CD4-positive, alpha-beta T cell treated with Interleukin-6 at 100 ng/mL for 8 hours (primary cell): Measurements from ENCODE around the gene KIAA1958.
"Not testable (repeated sequence)": the region's sequence is repeated elsewhere in the genome, so short reads cannot be mapped to it uniquely, and the experiment has no call there.

Experiments used
- DNase-seq: peaks from one replicate; pipeline ENCODE4 v3.0.0-alpha.2; 2020; ENCODE audit warnings: mixed read lengths, low spot score

Gene KIAA1958

DNA sequence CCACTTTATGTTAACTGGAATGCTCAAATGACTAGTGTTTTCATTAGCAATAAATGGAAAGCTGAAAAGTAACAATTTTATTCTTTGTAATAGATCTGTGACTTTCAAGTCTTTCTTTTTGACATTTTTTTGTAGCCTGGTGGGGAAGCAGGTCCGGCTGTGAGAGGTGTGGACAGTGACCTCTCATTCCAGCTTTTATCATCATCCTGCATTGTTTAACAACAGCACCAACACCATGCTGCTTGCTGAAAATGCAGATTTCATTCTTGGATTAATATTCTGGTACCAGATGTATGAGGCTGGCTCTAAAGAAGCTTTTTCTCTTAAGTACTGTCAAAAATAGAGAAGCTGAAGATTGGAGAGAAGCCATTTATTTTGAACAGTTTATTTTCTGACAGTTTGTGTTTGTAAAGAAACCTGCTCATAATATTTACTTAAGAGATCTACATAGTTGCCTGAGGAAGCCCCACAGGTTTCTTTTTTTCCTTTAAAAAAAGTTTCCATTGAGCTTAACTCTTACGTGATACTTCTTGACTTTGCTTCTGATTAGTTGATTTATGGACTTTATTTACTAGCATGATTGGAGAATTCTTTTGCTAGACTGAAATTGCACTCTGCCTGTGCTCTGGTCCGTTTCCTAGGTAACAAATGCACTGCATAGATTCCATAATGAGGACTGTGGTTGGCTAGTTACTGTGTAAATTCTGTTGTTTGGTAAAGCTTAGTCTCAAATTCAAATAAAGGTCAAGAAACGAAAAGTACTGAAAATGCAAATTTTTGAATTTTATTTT is 3.4 kb downstream of the KIAA1958 start:
- DNase-seq, result no peak

DNA sequence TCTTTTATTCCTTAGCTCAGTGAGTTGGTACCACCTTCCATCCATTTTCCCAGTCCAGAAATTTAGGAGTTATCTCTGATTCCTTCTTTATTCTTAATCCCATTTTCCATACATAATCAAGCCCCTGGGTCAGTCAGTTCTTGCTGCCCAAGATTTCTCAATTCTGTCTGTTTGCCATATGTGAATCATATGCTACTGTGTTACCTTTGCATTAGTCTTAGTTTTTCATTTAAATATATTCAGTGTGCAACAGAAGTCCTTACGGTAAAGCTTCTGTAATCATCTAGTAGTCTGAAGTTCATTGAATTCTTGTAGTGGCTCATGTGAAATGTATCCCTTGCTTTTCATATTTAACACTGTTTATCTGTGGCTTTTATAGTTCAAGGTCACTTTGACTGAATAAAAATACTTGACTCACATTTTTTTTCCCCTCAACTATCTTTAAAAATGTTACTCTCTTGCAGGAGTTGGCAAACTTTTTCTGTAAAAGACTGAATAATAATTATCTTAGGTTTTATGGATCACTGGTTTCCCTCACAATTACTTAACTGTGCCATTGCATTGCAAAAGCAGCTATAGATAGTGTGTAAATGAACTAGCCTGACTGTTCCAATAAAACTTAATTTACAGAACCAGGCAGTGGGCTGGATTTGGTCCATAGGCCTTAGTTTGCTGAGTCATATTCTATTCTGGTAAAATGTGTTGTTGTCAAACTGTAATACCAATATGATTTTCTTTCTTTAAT is 6.9 kb downstream of the KIAA1958 start:
- DNase-seq, result no peak

DNA sequence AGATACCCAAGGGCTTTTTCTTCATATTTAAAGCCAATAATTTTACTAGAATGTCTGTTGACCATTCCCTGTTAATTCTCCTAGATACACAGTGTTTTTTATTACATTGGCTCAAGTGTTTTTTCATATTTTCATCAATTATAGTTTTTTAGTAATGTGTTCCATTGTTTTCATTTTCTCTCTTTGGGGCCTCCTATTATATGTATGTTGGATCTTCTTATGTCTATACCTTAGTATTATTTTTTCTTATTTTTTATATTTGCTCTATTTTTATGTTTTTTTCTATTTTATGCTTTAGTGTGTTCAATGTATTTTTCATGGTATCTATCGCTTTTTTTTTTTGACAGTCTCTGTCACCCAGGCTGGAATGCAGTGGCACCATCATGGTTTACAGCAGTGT is 7.5 kb downstream of the KIAA1958 start:
- no peak for DNase-seq

DNA sequence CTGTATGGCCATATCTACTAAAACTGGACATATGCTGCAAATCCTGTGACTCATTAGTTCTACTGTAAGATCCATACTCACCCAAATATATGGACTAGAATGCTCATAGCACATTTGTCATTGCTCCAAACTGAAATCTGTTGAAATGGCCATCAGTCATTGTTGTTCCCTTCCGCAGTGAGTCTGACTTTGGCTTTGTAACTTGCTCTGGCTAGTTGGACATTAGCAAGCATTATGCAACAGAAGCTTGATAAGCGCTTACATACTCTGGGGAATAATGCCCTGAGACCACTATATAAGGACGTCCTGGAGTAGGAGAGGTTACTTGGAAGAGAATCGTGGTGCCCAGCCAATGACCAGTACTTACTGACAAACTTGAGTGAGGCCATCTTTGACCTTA is 9.0 kb downstream of the KIAA1958 start:
- DNase-seq, result no peak

DNA sequence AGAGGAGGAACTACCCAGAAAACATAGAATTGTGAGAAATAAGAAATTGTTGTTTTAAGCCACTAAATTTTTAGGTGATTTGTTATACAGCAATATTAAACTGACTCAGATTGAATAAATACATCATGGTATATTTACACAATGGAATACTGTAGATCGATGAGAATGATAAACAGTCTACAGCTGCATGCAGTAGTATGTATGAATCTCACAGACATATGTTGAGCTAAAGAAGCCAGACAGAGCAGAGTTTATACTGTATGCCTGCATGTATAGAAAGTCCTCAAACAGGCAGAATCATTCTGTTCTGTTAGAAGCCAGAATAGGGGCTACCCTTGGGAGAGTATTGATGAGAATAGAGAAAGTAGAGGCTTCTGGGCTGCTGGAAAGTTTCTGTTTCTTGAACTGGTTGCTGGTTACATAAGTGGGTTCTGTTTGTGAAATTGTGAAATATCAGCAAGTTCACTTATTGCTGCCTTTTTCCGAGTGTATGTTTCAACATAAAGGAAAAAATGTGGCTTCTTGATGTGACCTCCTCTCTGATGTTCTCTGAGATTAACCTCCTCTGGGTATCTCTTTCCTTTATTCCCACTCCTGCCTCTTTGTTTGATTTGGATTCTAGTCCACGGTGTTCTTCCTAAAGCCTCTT is 9.6 kb downstream of the KIAA1958 start:
- DNase-seq, result no peak

DNA sequence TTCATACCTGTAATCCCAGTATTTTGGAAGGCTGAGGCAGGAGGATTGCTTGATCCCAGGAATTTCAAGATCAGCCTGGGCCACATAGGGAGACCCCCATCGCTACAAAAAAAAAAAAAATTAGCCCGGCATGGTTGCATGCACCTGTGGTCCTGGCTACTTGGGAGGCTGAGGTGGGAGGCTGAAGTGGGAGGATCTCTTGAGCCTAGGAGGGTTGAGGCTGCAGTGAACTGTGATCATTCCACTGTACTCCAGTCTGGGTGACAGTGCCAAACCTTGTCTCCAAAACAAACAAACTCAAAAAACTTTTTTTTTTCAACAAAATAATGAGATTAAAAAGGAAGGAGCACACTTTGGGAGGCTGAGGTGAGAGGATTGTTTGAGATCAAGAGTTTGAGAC is 14.2 kb downstream of the KIAA1958 start:
- no peak for DNase-seq

DNA sequence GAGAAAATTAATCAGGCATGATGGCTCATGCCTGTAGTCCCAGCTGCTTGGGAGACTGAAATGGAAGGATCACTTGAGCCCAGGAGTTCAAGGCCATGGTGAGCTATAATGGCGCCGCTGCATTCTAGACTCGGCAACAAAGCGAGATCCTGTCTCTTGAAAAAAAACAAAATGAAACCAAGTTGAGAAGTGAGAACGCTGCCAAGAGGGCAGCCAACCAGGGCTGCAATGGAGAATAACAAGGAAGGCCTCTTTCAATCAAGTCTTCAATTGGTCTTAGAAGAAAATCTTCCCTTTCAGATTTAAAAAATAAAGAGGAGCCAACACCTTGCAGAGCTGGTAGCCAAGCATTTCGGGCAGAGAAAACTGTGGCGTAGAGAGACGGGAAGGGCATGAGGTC is 14.7 kb downstream of the KIAA1958 start:
- DNase-seq, result no peak

DNA sequence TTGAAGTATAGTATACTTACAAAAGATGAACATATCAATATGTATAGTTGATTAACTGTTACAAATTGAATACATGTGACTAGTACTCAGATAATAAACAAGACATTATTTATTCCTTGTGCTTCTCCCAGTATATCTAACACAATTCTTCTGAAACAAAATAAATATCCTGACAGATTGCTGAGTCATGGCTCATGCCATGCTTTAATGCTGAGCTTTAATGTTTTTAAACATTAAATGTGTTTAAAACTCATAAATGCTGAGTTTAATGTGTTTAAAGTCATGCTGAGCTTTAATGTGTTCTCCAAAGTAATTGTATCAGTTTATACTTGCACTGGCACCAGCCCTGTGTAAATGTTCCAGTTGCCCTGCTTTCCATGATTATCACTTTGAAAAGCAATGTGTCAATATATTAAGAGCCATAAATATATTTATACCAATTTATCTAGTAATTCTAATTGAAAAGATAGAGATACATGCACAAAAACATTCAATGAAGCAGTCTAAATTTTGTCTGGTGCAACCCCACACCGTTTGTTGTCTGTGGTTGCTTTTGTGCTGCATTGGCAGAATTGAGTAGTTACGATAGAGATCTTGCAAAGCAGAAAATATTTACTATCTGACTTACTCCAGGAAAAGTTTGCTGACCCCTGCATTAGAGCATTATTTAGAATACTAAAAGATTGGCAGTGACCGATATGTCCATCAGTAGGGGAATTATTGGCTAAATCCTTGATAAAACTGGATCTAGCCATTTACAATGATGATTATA is 15.7 kb downstream of the KIAA1958 start:
- no peak for DNase-seq

DNA sequence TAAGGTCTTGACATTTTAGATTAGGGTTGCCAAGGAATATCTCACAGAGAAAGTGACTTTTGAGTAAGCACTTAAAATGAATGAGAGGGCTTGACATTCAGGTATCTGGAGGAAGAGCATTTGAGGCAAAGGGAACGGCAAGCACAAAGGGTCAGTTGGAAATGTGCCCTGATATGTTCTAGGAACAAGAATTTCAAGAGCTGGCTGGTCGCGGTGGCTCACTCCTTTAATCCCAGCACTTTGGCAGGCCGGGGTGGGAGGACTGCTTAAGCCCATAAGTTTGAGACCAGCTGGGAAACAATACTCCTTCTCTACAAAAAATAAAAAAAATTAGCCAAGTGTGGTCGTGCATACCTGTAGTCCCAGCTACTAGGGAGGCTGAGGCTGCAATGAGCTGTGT is 16.5 kb downstream of the KIAA1958 start:
- DNase-seq, result no peak

DNA sequence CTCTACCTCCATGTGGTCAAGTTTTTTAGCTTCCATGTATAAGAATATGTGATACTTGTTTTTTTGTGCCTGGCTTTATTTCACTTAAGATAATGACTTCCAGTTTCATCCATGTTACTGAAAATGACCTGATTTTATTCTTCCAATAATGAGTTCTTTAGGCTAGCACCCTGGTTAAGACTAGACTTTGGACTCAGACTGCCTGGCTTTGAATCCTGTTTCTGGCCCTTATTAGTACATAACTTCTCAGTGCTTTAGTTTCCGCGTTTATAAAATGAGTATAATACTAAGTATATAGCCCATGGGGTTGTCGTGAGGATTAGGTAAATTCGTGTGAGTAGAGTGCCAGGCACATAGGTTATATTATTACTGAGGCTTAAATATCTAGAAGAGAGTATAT is 18.5 kb downstream of the KIAA1958 start:
- no peak for DNase-seq

DNA sequence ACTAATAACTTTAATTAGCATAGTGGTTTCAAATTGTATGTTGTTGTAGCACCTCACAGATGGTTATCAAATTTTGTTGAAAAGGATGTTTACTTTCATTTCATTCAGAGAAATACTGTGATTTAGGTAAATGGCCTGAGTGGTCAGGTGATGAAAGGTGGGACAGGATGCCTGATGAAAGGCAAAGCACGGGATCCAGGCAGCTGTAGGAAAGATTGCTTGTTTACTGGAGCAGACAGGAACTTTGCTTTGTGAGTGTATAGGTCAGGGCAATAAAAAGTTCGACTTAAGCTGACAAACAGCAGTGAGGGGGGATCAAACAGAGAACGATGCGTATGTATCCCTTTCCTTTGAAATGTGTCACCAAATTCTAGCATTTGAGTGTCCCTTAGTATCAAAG is 19.0 kb downstream of the KIAA1958 start:
- no peak for DNase-seq

DNA sequence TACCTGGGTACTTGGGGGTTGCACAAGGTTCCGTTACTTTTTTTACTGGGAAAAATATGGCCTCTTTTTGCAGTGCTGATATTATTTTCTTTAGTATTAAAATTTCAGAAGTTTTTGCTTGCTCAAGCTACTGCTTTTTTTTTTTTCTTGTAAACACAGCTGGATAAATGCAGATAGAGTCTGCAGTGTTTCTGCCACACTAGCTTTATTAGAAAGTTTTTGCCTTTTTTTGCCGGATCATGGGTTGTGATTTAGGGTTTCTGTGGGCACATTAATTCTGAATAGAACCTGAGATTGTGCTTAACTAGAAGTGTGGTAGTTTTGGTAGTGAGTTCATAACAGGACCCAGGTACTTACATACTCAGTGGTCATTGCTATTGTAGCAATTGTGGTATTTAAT is 19.9 kb downstream of the KIAA1958 start:
- no peak for DNase-seq

DNA sequence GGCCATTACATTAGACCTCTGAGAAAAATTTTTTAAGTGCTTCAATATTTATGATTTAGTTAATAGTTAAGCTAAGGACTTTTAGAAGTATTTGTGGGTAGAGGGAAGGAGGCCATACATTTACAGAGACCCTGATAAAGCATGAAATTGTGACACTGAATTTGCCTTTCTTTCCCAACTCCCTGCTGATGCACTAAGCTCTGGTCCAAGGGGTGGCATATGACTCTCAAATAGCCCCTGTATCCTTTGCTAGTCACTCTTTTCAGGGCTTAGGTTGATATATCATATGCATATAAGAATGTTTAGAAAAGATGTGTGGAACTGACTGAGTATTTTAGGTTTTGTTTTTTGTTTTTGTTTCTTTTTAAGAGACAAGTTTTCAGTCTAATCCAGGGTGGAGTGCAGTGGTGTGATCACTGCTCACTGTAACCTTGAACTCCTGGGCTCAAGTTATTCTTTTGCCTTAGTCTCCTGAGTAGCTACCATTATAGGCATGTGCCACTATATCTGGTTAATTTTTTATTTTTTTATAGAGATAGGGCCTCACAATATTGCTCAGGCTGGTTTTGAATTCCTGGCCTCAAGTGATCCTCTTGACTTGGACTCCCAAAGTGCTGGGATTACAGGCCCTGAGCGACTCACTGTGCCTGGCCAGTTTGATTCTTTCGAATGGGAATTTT is 20.5 kb downstream of the KIAA1958 start:
- DNase-seq, result no peak

DNA sequence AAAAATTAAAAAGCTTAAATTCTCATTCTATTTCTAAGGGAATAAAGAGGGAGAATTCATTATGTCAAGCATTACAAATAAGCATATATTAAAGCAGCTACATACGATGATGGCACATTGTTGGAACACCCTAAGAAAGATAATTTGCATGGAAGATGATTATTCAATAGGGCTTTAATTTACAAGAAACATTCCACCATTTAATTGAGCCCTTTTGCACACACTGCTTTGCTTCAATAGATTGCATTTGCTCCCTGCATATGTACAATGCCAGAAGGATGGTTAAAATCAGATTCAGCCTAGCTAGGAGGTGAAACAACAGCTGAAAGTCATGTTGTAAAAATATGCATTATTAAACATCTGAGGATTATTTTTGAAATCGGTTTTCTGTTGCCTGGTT is 21.8 kb downstream of the KIAA1958 start:
- DNase-seq, result no peak

DNA sequence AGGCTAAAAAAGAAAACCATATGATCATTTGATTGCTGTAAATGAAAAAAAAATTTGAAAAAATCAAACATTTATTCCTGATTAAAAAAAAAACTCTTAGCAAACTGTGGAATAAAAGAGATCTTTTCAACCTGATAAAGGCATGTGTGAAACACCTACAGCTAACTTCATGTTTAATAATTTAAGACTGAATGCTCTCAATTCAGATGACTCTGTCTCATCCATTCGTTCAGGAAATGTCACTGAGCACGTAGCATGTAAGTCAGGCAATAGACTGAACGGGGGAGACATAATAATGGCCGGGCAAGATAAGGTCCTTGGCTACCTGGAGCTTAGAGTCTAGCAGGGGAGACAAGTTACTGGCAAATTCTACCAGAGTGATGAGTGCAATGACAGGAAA is 25.8 kb downstream of the KIAA1958 start:
- DNase-seq, result not testable (repeated sequence)

DNA sequence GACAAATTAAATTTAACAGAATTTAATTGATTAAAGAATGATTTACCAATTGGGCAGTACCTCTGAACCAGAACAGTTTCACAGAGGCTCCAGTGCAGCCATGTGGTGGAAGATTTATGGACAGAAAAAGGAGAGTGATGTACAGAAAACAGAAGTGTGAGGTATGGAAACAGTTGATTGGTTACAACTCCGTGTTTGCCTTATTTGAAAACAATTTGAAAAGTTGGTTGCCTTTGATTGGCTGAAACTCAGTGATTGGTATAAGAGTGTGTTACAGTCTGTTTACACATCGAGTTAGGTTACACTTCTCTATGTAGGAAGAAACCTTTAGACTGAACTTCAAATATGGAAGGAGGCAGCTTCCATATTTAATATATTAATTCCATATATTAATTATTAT is 30.1 kb downstream of the KIAA1958 start:
- no peak for DNase-seq

DNA sequence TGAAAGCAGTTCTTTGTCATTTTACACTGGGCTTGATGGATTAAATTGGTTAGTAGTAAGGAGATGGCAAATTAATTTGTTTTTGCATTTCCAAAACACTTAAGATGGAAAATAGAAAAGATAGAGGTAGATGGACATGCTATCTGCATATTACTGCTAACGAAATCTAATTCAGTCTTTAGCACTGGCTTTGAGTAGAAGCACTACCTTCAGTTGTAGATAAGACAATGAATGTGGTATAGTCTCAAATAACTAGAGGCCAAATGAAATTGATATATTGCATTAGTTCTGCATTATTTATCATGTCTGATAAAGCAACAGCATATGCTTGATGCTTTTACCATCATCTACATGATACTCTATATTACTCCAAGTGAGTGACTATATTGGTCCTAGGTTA is 33.4 kb downstream of the KIAA1958 start:
- no peak for DNase-seq

DNA sequence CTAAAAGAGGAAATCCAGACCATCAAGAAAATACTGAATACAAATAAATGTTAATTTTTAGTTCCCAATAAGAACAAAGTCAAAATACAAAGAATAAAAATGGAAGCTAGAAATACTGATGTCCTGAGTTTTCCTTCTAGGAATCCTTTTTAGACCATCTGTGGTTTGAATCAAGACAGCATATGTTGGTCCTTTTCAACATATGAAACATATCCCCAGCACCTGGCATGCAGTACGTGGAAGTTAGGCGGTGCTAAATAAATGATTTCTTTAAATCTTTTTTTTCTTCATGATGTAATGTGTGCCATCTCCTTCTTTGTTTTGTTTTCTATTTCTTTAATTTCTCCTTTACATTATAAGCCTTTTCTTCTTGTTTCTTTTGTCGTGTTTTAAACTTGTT is 34.0 kb downstream of the KIAA1958 start:
- no peak for DNase-seq

DNA sequence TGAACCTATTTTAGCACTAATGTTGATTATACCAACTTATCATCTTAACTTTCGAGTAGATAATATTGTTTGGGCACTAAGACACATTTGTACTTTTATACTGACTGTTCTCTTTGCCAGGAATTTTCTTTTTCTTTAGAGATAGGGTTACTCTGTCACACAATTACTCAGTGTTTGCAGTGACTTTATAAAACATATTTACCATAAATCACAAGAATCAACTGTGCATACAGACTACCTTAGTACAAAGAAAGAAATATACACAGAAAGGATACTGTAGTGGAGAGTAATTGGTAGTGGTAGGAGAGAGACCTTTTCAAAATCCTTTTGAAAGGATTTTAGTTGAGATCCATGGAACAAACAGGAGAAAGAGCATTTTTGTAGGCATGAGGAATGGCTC is 40.3 kb downstream of the KIAA1958 start:
- no peak for DNase-seq

DNA sequence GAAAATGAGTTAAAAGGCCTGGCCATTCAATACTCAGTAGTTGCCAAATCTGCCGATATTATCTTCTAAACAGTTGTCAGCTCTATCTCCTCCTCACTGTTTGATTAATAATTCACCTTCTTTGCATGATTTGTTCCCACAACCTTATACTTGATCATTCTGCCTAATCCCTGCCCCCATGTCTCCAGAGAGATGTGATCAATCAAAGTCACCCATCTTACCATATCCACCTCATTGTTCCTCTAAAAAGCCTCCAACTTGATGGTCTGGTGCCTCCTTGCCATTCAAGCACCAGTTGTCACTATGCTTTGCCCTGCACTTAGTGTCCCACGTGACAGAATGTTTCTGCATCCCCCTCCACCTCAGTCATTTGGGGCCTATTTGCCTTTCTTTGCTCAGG is 41.3 kb downstream of the KIAA1958 start:
- no peak for DNase-seq

DNA sequence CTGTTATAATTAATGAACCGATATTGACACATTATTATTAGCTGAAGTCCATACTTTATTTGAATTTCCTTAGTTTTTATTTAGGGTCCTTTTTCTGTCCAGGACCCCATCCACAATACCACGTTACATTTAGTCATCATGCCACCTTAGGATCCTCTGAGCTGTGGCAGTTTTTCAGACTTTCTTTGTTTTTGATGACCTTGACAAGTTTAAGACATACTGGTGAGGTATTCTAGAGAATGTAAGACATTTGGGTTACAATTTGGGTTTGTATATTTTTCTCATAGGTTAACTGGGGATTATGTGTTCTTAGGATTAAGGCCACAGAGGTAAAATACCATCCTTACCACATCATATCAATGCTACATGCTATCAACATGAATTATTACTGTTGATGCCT is 42.7 kb downstream of the KIAA1958 start:
- no peak for DNase-seq

DNA sequence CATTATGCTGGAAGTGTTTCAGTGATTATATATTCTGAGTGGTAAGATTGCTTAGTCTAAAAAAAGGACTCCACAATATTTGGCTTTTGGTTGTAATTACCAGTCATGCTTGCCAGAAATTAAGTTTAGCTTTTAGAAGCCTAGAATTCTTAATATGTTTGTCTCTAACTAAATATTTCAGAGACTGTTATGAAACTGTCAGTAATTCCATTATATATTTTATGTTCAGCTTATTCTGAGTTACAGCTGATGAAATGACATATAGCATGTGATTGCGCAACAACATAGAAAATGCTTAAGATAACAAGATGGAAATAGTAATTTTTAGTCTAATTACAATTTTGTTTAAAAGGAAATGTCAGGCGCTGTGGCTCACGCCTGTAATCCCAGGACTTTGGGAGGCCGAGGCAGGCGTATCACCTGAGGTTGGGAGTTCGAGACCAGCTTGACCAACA is 44.2 kb downstream of the KIAA1958 start:
- DNase-seq, result no peak
